Erythroblast (primary cell): ENCODE results near the gene NFIB.

ENCODE experiments used
- GATA1 ChIP-seq: IDR thresholded peaks from 2 replicates; pipeline ENCODE4 v1.6.1; 2011; ENCODE audit warnings: low read depth, mild to moderate bottlenecking, control low read depth, low read length, moderate library complexity
- POLR2A ChIP-seq: IDR thresholded peaks from 2 replicates; pipeline ENCODE4 v1.6.1; 2011; ENCODE audit warnings: mild to moderate bottlenecking, low read length

DNA sequence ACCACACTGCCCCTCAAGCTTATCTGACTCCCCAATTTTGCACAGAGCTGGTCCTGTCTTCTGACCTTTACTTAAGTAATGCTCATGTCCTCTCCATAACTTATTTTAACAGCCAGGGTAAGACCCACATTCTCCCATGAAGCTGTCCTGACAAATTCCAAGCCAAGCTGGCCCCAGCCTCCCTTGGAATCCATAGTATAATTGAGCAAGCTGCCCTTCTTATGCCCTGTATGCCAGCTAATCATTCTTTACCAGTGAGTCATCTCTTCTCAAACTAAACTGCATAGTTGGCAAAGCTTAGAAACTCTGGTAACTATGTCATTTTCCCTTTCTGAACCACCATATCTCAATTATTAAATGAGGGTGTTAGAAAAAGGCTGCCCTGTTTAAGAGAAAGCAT is 92.4 kb downstream of the NFIB start:
- TF ChIP-seq POLR2A (no peak), GATA1 (no peak)
